ENCODE data around the gene XPNPEP3.

The XPNPEP3 gene

DNA sequence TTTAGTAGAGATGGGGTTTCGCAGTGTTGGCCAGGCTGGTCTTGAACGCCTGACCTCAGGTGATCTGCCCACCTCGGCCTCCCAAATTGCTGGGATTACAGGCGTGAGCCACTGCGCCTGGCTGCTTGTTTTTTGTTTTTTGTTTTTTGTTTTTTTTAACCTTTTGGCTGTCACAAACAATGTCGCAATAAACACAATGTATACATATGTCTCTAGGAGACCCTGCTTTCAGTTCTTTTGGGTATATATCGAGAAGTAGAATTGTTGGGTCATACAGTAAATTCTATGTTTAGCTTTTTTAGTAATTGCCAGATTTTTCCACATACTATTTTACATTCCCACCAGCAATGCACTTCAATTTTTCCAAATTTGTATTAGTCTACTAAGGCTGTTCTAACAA is 122.2 kb downstream of the XPNPEP3 start:
- H3K36me3 ChIP-seq (ENCODE audit: control insufficient read depth, insufficient read depth, low read length) = no peaks in the 10 kb centered on the region
- no peak overlapping the region for H3K4me3 ChIP-seq (ENCODE audit: insufficient read depth, low read depth, low read length, poor library complexity, severe bottlenecking)
- H3K27me3 ChIP-seq (replicated peaks; ENCODE audit: control insufficient read depth, insufficient read depth, low read length, poor library complexity, severe bottlenecking) = no peaks in the 10 kb centered on the region
- DNase-seq = no peak
- H3K4me1 ChIP-seq (ENCODE audit: control insufficient read depth, insufficient read depth, low read length, poor library complexity, severe bottlenecking) = no peaks in the 10 kb centered on the region
- H3K9me3 ChIP-seq (ENCODE audit: control insufficient read depth, low read length) = no peaks in the 10 kb centered on the region
- no peak overlapping the region for H3K27ac ChIP-seq (ENCODE audit: insufficient read depth, low read length, poor library complexity, severe bottlenecking)

DNA sequence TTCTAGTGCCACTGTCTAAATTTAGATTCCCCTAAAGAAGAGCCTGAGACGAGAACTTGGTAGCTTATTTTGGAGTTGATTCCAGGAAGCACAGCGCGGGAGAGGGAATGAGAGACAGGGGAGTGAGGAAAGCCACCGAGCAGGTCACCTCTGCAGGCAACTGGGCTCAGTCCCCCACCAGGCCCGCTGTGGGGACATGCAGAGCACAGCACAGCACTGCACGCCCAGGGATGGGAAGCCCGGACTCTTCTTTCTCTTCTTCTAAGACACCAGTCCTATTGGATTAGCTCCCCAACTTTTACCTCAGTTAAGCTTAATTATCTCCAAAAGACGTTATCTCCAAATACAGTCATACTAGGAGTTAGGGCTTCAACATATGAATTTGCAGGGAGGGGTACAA is 122.9 kb downstream of the XPNPEP3 start:
- Histone ChIP-seq H3K27ac (ENCODE audit: insufficient read depth, low read length, poor library complexity, severe bottlenecking) (no peak overlapping the region), H3K4me1 (ENCODE audit: control insufficient read depth, insufficient read depth, low read length, poor library complexity, severe bottlenecking) (no peaks in the 10 kb centered on the region)

More for the DNA sequence above, 122.9 kb downstream of the XPNPEP3 start:
- no peak for DNase-seq
- Histone ChIP-seq H3K4me3 (ENCODE audit: insufficient read depth, low read depth, low read length, poor library complexity, severe bottlenecking) (no peak overlapping the region), H3K27me3 (replicated peaks; ENCODE audit: control insufficient read depth, insufficient read depth, low read length, poor library complexity, severe bottlenecking) (no peaks in the 10 kb centered on the region), H3K36me3 (ENCODE audit: control insufficient read depth, insufficient read depth, low read length) (no peaks in the 10 kb centered on the region), H3K9me3 (ENCODE audit: control insufficient read depth, low read length) (no peaks in the 10 kb centered on the region)
